Lower lobe of right lung (tissue), 2 donors: ENCODE results near the gene ABCG8. TPM values are rescaled to one million over a fixed set of nuclear protein-coding genes. Genes with fewer than 3 reads are reported as not detected.

Experiments
- ATAC-seq, 2 donors: fragments of 200-7000 bp; cut with Tn5 transposase; one replicate each; pipeline ENCODE4 v1.9.1; 2020 to 2022; ENCODE audit warnings: mild to moderate bottlenecking in 2 of 2, moderate library complexity in 2 of 2
- DNase-seq: peaks from one replicate; pipeline ENCODE4 v3.0.0-alpha.2; 2020
- H3K27ac ChIP-seq: fragments of 200-600 bp; one replicate; pipeline ENCODE4 v1.8.0; 2022
- H3K27me3 ChIP-seq: fragments of 200-600 bp; one replicate; pipeline ENCODE4 v1.8.0; 2022; ENCODE audit warnings: low read depth
- H3K36me3 ChIP-seq: fragments of 200-600 bp; one replicate; pipeline ENCODE4 v1.8.0; 2022; ENCODE audit warnings: mild to moderate bottlenecking
- H3K4me1 ChIP-seq: fragments of 200-600 bp; one replicate; pipeline ENCODE4 v1.8.0; 2022
- H3K4me3 ChIP-seq: fragments of 200-600 bp; one replicate; pipeline ENCODE4 v1.8.0; 2022; ENCODE audit warnings: mild to moderate bottlenecking
- H3K9me3 ChIP-seq: fragments of 200-600 bp; one replicate; pipeline ENCODE4 v1.8.0; 2022
- intact Hi-C: fragments of 100-400 bp; cut with DNase I; formaldehyde crosslinking; loops from one replicate; pipeline ENCODE4 v1.11.0; 2022
- total RNA-seq: library from RNA; stranded (reverse); fragmentation: NEBNext Ultra II Directional; extraction: Animal tissue kit (Norgen Biotek cat#: 25700); gene quantifications from one replicate; pipeline ENCODE4 v1.2.1, GENCODE V29; 2021
- TF ChIP-seq, protein P1 (sequence below): fragments of 200-600 bp; IDR thresholded peaks from one replicate; pipeline ENCODE4 v1.8.0; 2022; ENCODE audit warnings: antibody characterized with exemption, mild to moderate bottlenecking
- donor health status: DM: no; HTN: yes; CAD: no; lungs with severe emphysema.

The ABCG8 gene
- total RNA-seq, 1 donor from 2014 or later: not detected

DNA sequence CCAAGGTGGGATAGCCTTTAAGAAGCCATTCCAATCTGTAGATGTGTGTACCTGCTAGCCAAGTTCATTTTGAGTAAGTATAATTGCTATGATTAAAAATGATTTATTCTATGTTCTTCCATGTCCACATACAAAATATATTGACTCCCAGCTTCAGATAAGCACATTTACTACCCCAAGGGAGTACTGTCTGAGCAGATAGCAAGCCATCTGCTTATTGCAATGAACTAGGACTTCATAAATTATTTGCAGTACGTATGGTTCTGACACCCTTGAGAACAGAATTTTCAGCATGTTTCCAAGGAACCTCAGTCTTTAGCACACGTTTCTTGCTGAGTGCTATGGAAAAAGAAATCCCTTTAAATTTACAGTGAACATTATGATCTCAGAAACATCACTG is 28.3 kb upstream of the ABCG8 start:
- TF ChIP-seq, protein P1, sequence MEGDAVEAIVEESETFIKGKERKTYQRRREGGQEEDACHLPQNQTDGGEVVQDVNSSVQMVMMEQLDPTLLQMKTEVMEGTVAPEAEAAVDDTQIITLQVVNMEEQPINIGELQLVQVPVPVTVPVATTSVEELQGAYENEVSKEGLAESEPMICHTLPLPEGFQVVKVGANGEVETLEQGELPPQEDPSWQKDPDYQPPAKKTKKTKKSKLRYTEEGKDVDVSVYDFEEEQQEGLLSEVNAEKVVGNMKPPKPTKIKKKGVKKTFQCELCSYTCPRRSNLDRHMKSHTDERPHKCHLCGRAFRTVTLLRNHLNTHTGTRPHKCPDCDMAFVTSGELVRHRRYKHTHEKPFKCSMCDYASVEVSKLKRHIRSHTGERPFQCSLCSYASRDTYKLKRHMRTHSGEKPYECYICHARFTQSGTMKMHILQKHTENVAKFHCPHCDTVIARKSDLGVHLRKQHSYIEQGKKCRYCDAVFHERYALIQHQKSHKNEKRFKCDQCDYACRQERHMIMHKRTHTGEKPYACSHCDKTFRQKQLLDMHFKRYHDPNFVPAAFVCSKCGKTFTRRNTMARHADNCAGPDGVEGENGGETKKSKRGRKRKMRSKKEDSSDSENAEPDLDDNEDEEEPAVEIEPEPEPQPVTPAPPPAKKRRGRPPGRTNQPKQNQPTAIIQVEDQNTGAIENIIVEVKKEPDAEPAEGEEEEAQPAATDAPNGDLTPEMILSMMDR: no peak
- intact Hi-C loops: no loop called here
- Histone ChIP-seq H3K36me3 (peaks cover 31% of the 10 kb centered on the region), H3K4me3 (no peak overlapping the region), H3K4me1 (no peaks in the 10 kb centered on the region), H3K27ac (no peak overlapping the region), H3K27me3 (no peaks in the 10 kb centered on the region), H3K9me3 (no peaks in the 10 kb centered on the region)
- no peak for DNase-seq
- no peak for ATAC-seq

DNA sequence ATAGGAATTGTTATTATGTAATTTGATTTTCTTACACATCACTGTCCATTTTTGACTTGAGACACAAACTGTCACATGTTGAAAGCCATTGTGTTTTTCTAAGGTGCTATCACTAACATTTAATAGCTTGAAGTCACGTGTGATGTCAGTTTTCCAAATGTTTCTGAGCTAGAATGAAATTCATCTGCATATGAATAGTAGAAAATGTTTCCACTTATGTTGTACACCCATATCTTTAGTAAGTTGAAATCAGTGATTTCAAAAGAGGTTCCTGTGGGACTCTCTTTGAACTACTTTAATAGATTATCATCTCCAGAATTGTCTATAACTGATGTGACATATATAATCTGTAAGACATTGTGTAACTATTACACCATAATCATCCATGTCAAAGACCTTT is 27.9 kb upstream of the ABCG8 start:
- intact Hi-C loops: no loop called here
- Histone ChIP-seq H3K4me3 (no peak overlapping the region), H3K27me3 (no peaks in the 10 kb centered on the region), H3K27ac (no peak overlapping the region), H3K4me1 (no peaks in the 10 kb centered on the region), H3K9me3 (no peaks in the 10 kb centered on the region), H3K36me3 (peaks cover 26% of the 10 kb centered on the region)
- no peak for DNase-seq
- no peak for ATAC-seq
- TF ChIP-seq, protein P1: no peak

DNA sequence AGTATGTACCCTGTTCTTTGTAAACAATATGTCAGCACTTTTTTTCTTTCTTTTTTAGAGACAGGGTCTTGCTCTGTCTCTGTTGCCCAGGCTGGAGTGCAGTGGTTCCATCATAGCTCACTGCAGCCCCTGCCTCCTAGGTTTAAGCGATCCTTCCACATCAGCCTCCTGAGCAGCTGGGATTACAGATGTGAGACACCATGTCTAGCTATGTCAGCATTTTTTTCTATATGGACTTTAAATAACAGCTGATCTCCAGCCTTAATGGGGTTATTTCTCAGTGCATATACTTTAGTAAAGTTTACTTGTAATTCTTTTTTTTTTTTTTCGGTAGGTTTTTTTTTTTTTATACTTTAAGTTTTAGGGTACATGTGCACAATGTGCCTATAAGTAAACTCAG is 26.8 kb upstream of the ABCG8 start:
- no peak overlapping the region for H3K27ac ChIP-seq
- no peaks in the 10 kb centered on the region for H3K4me1 ChIP-seq
- TF ChIP-seq, protein P1: no peak
- H3K9me3 ChIP-seq: no peaks in the 10 kb centered on the region
- intact Hi-C loops: no loop called here
- H3K4me3 ChIP-seq: no peak overlapping the region
- no peaks in the 10 kb centered on the region for H3K27me3 ChIP-seq
- DNase-seq: no peak
- peaks cover 21% of the 10 kb centered on the region for H3K36me3 ChIP-seq
- ATAC-seq: no peak

DNA sequence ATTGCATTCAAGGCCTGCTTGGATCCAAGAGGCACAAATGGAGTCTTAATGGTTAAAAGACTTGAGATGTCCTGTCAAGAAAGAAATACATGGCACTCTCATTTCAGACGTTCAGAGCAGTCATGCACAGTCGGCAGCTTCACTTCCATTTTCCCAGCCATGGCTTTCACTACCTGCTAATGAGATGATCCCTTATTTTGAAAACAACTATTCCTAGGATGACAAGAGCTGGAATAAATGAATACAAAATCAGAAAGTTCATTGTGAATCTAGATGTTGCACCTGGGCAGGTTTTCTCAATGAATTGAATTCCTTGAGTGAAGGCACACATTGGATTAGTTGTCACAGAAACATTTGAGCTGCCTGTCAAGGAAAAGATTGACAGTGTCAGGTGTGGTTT is 25.8 kb upstream of the ABCG8 start:
- no peak overlapping the region for H3K27ac ChIP-seq
- intact Hi-C loops: no loop called here
- peaks cover 16% of the 10 kb centered on the region for H3K36me3 ChIP-seq
- no peaks in the 10 kb centered on the region for H3K9me3 ChIP-seq
- TF ChIP-seq, protein P1: no peak
- no peak overlapping the region for H3K4me3 ChIP-seq
- no peaks in the 10 kb centered on the region for H3K27me3 ChIP-seq
- ATAC-seq: no peak
- H3K4me1 ChIP-seq: no peaks in the 10 kb centered on the region
- DNase-seq: no peak

DNA sequence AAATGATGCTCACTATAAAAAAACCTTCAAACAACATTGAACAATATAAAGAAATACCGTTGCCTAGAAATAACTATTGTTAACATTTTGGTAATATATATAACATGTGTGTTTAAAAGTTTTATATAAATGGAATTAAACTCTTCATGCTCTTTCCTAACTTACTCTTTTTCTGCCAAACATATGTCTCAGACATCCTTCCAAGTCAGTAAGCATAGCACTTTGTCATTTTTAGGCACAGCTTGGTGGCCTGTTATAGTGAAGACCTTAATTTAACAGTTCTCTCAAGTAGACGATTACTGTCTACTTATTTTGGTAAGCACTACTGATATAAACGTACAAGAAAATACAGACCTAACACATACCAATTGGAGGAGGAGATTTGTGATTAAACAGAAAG is 24.1 kb upstream of the ABCG8 start:
- intact Hi-C loops: no loop called here
- no peak overlapping the region for H3K27ac ChIP-seq
- H3K36me3 ChIP-seq: peaks cover 16% of the 10 kb centered on the region
- H3K9me3 ChIP-seq: no peaks in the 10 kb centered on the region
- ATAC-seq (no peak), DNase-seq (no peak)
- H3K4me1 ChIP-seq: no peaks in the 10 kb centered on the region
- H3K27me3 ChIP-seq: no peaks in the 10 kb centered on the region
- TF ChIP-seq, protein P1: no peak
- no peak overlapping the region for H3K4me3 ChIP-seq

DNA sequence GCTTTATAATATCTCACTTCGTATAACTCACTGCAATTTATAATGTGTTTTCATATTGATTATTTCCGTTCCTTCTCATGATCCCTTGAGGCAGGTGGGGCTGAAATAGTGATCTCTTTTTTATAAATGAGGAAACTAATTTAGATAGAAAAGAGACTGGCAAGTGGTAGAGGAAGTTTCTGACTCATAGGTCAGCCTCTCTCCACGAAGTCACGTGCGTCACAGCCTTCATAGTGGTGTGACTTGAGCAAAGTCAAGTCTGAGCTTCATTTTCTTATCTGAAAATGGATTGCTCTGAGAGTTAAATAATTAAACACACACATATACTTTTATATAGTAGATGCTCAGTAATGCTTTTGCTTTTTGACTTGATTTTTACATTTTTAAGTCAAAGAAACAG is 20.0 kb upstream of the ABCG8 start:
- Histone ChIP-seq H3K36me3 (no peaks in the 10 kb centered on the region), H3K4me3 (no peak overlapping the region), H3K27me3 (no peaks in the 10 kb centered on the region), H3K9me3 (no peaks in the 10 kb centered on the region), H3K27ac (no peak overlapping the region), H3K4me1 (no peaks in the 10 kb centered on the region)
- DNase-seq (no peak), ATAC-seq (peak in 1 of 2 donors; percentile 46)
- intact Hi-C loops: no loop called here
- TF ChIP-seq, protein P1: no peak
